IMR-90 (cell line): ENCODE measurements around the gene LDAF1. TPM values are rescaled to one million over a fixed set of nuclear protein-coding genes. Genes with fewer than 3 reads are reported as not detected.

Experiments used
- ATAC-seq: fragments of 200-7000 bp; cut with Tn5 transposase; 2 replicates; pipeline ENCODE4 v1.9.1; 2020; ENCODE audit warnings: low read depth, mild to moderate bottlenecking, moderate library complexity
- BruUV-seq: library from RNA; stranded (reverse); fragments of 400-500 nt; replicated peaks from 2 replicates; lab custom pipeline; 2021; lab: Mats Ljungman, UMichigan
- CTCF ChIA-PET: fragments of 300-600 bp; formaldehyde crosslinking; extraction: SDS; loops from one replicate; lab custom pipeline; 2021; ENCODE audit warnings: antibody characterized with exemption; lab: Yijun Ruan, JAX
- POLR2A ChIA-PET: fragments of 300-600 bp; sonication (Branson Sonifier 250); formaldehyde crosslinking; loops from one replicate; lab custom pipeline; 2022; ENCODE audit warnings: antibody characterized with exemption; ENCODE audit not compliant: unreplicated experiment; lab: Charles Lee
- DNase-seq: peaks from one replicate; pipeline ENCODE4 v3.0.0; 2013
- H2AFZ ChIP-seq: replicated peaks from 2 replicates; pipeline ENCODE3; 2013; ENCODE audit warnings: low read length, mild to moderate bottlenecking; ENCODE audit not compliant: poor library complexity
- H2AK5ac ChIP-seq: 2 replicates; pipeline ENCODE4 v1.6.1; 2013; ENCODE audit warnings: low read depth, low read length, inconsistent platforms
- H2AK9ac ChIP-seq: replicated peaks from 2 replicates; pipeline ENCODE3; 2013; ENCODE audit warnings: mild to moderate bottlenecking, low read depth, low read length, moderate library complexity; ENCODE audit not compliant: poor library complexity
- H2BK120ac ChIP-seq: 2 replicates; pipeline ENCODE4 v1.6.1; 2013; ENCODE audit warnings: low read depth, low read length, inconsistent platforms
- H2BK15ac ChIP-seq: 3 replicates; pipeline ENCODE4 v1.6.1; 2013; ENCODE audit warnings: low read depth, low read length, inconsistent platforms
- H2BK20ac ChIP-seq: 2 replicates; pipeline ENCODE4 v1.6.1; 2013; ENCODE audit warnings: low read depth, mild to moderate bottlenecking, inconsistent platforms, low read length, moderate library complexity
- H2BK5ac ChIP-seq: 2 replicates; pipeline ENCODE4 v1.6.1; 2013; ENCODE audit warnings: mild to moderate bottlenecking, low read depth, low read length, inconsistent platforms; ENCODE audit not compliant: poor library complexity, severe bottlenecking
- H3K14ac ChIP-seq: replicated peaks from 2 replicates; pipeline ENCODE4 v1.6.1; 2013; ENCODE audit warnings: low read depth, low read length, inconsistent platforms
- H3K18ac ChIP-seq: 2 replicates; pipeline ENCODE4 v1.6.1; 2013; ENCODE audit warnings: low read depth, low read length, control low read depth
- H3K23ac ChIP-seq: 2 replicates; pipeline ENCODE4 v1.6.1; 2013; ENCODE audit warnings: low read depth, low read length, inconsistent platforms
- H3K27ac ChIP-seq: 2 replicates; pipeline ENCODE4 v1.5.1; 2013; ENCODE audit warnings: mild to moderate bottlenecking, control low read depth, low read length; ENCODE audit not compliant: insufficient read depth
- H3K27me3 ChIP-seq: 2 replicates; pipeline ENCODE4 v1.6.1; 2013; ENCODE audit warnings: low read length; ENCODE audit not compliant: control insufficient read depth, insufficient read depth
- H3K36me3 ChIP-seq: 2 replicates; pipeline ENCODE4 v1.6.1; 2013; ENCODE audit warnings: low read length, mixed read lengths; ENCODE audit not compliant: control insufficient read depth, insufficient read depth
- H3K4ac ChIP-seq: 2 replicates; pipeline ENCODE4 v1.6.1; 2013; ENCODE audit warnings: low read depth, low read length, inconsistent platforms
- H3K4me1 ChIP-seq: 2 replicates; pipeline ENCODE4 v1.6.1; 2013; ENCODE audit warnings: low read length, mixed read lengths; ENCODE audit not compliant: control insufficient read depth, insufficient read depth
- H3K4me2 ChIP-seq: 2 replicates; pipeline ENCODE4 v1.6.1; 2013; ENCODE audit warnings: low read depth, mild to moderate bottlenecking, control low read depth, low read length, moderate library complexity
- H3K4me3 ChIP-seq: 2 replicates; pipeline ENCODE4 v1.5.1; 2013; ENCODE audit warnings: low read depth, mild to moderate bottlenecking, control low read depth, low read length, moderate library complexity; ENCODE audit not compliant: insufficient read depth
- H3K56ac ChIP-seq: 2 replicates; pipeline ENCODE4 v1.6.1; 2013; ENCODE audit warnings: low read length, inconsistent platforms; ENCODE audit not compliant: insufficient read depth; ENCODE audit errors: extremely low read depth
- H3K79me1 ChIP-seq, 2 experiments: 2 replicates each; pipeline ENCODE4 v1.6.1; 2013; ENCODE audit warnings: low read length in 2 of 2, inconsistent platforms in 1 of 2, low read depth in 1 of 2
- H3K9ac ChIP-seq: 2 replicates; pipeline ENCODE4 v1.6.1; 2013; ENCODE audit warnings: low read depth, low read length, control low read depth
- H3K9me1 ChIP-seq: 2 replicates; pipeline ENCODE4 v1.6.1; 2013; ENCODE audit warnings: low read length, inconsistent platforms; ENCODE audit not compliant: insufficient read depth
- H3K9me3 ChIP-seq: 2 replicates; pipeline ENCODE4 v1.6.1; 2013; ENCODE audit warnings: low read length; ENCODE audit not compliant: control insufficient read depth, insufficient read depth
- H4K20me1 ChIP-seq: 2 replicates; pipeline ENCODE4 v1.6.1; 2013; ENCODE audit warnings: low read length, inconsistent platforms; ENCODE audit not compliant: insufficient read depth
- H4K5ac ChIP-seq: 2 replicates; pipeline ENCODE4 v1.6.1; 2013; ENCODE audit warnings: mild to moderate bottlenecking, low read depth, low read length, control low read depth
- H4K8ac ChIP-seq, 2 experiments: 2 replicates each; pipeline ENCODE4 v1.6.1; 2013; ENCODE audit warnings: low read depth in 2 of 2, low read length in 2 of 2, control low read depth in 1 of 2, inconsistent platforms in 1 of 2
- H4K91ac ChIP-seq: 2 replicates; pipeline ENCODE4 v1.6.1; 2013; ENCODE audit warnings: low read depth, low read length, inconsistent platforms; ENCODE audit not compliant: insufficient read depth
- BHLHE40 ChIP-seq: fragments of 150-350 bp; IDR thresholded peaks from 2 replicates; pipeline ENCODE4 v1.6.1; 2016; ENCODE audit warnings: mild to moderate bottlenecking, low read depth, low read length
- CEBPB ChIP-seq: IDR thresholded peaks from 2 replicates; pipeline ENCODE4 v1.6.1; 2012; ENCODE audit warnings: low read depth, low read length, improper control_type of control experiment
- CHD1 ChIP-seq: IDR thresholded peaks from 2 replicates; pipeline ENCODE4 v1.6.1; 2012; ENCODE audit warnings: low read depth, low read length, improper control_type of control experiment
- ELK1 ChIP-seq: fragments of 150-350 bp; IDR thresholded peaks from 2 replicates; pipeline ENCODE4 v1.6.1; 2016; ENCODE audit warnings: low read depth, mild to moderate bottlenecking, low read length, moderate library complexity, borderline replicate concordance
- FOS ChIP-seq: fragments of 150-350 bp; IDR thresholded peaks from 2 replicates; pipeline ENCODE4 v1.6.1; 2016; ENCODE audit warnings: low read depth, low read length
- MAFK ChIP-seq: IDR thresholded peaks from 2 replicates; pipeline ENCODE4 v1.6.1; 2012; ENCODE audit warnings: low read depth, low read length, improper control_type of control experiment
- MAZ ChIP-seq: IDR thresholded peaks from 2 replicates; pipeline ENCODE4 v1.6.1; 2012; ENCODE audit warnings: low read depth, mild to moderate bottlenecking, low read length, improper control_type of control experiment, moderate library complexity, borderline replicate concordance
- MXI1 ChIP-seq: IDR thresholded peaks from 2 replicates; pipeline ENCODE4 v1.6.1; 2012; ENCODE audit warnings: low read depth, mild to moderate bottlenecking, low read length, moderate library complexity, borderline replicate concordance
- NFE2L2 ChIP-seq: fragments of 150-350 bp; IDR thresholded peaks from 2 replicates; pipeline ENCODE4 v1.6.1; 2016; ENCODE audit warnings: low read depth, mild to moderate bottlenecking, low read length
- POLR2A ChIP-seq: IDR thresholded peaks from 2 replicates; pipeline ENCODE4 v1.6.1; 2012; ENCODE audit warnings: mild to moderate bottlenecking, low read depth, low read length
- RAD21 ChIP-seq: IDR thresholded peaks from 2 replicates; pipeline ENCODE4 v1.6.1; 2012; ENCODE audit warnings: low read length, improper control_type of control experiment
- RCOR1 ChIP-seq: IDR thresholded peaks from 2 replicates; pipeline ENCODE4 v1.6.1; 2012; ENCODE audit warnings: mild to moderate bottlenecking, low read length, improper control_type of control experiment; ENCODE audit not compliant: insufficient replicate concordance
- SMC3 ChIP-seq: fragments of 150-350 bp; IDR thresholded peaks from 2 replicates; pipeline ENCODE4 v1.6.1; 2016; ENCODE audit warnings: low read depth, mild to moderate bottlenecking, antibody characterized with exemption, low read length, moderate library complexity
- WGBS, 2 experiments: methylation state at CpG; one replicate each; pipeline versions ENCODE4 v1.1.5 to v1.1.7; 2013; ENCODE audit warnings: missing lambda C conversion rate in 2 of 2; ENCODE audit not compliant: insufficient read length in 1 of 2; ENCODE audit errors: extremely low coverage in 2 of 2; 5-methylcytosine and 5-hydroxymethylcytosine counted together
- dilution Hi-C: fragments of 300-500 bp; cut with HindIII; formaldehyde crosslinking; loops from one replicate; pipeline ENCODE4 v1.14.3; 2018; ENCODE audit warnings: low sequenced_read_pairs; ENCODE audit not compliant: unreplicated experiment
- in situ Hi-C: fragments of 300-500 bp; cut with MboI; formaldehyde crosslinking; loops from 3 replicates; pipeline ENCODE4 v1.14.3; 2019; ENCODE audit warnings: low sequenced_read_pairs, inconsistent platforms, mixed read lengths
- intact Hi-C: fragments of 100-400 bp; cut with micrococcal nuclease; formaldehyde crosslinking; loops from 2 replicates; pipeline ENCODE4 v1.10.0; 2022
- polyA plus RNA-seq, 3 experiments: library from polyadenylated mRNA; depleted of rRNA; stranded (reverse); fragments of >200 nt; gene quantifications; 2 replicates each; pipeline ENCODE4 v1.2.3, GENCODE V29; 2012; ENCODE audit warnings: low replicate concordance in 1 of 3
- total RNA-seq: library from RNA; depleted of rRNA; stranded (reverse); fragments of >200 nt; gene quantifications from 2 replicates; pipeline ENCODE4 v1.2.3, GENCODE V29; 2012
- TF ChIP-seq, protein P1 (sequence below): fragments of 150-350 bp; IDR thresholded peaks from 2 replicates; pipeline ENCODE4 v1.6.1; 2017; ENCODE audit warnings: mild to moderate bottlenecking, antibody characterized with exemption, low read length, low read depth
- TF ChIP-seq, protein P2 (sequence below): conservative IDR thresholded peaks from 2 replicates; pipeline ENCODE4 v1.5.1; 2012; ENCODE audit warnings: mild to moderate bottlenecking, low read depth, low read length, improper control_type of control experiment

LDAF1 gene
- total and polyA plus RNA-seq, 2 of the 4 experiments (the other 2 are of a cell fraction), result 21.0 to 62.2 TPM

- Histone ChIP-seq H2BK15ac (no peak overlapping the region), H4K5ac (no peak overlapping the region), H3K27ac (no peak overlapping the region), H3K14ac (no peak overlapping the region), H3K18ac (no peak overlapping the region), H2BK120ac (no peak overlapping the region), H2BK5ac (no peak overlapping the region), H3K27me3 (peaks cover 18% of the 10 kb centered on the region), H3K9me3 (no peaks in the 10 kb centered on the region), H3K9ac (no peak overlapping the region), H2BK20ac (no peak overlapping the region), H4K91ac (no peak overlapping the region), H3K4me3 (no peak overlapping the region), H4K8ac (no peak overlapping the region), H3K79me1 (no peaks in the 10 kb centered on the region), H3K36me3 (no peaks in the 10 kb centered on the region), H3K4me1 (no peaks in the 10 kb centered on the region), H3K56ac (no peak overlapping the region), H3K23ac (no peak overlapping the region), H2AK9ac (no peak overlapping the region), H2AFZ (no peak overlapping the region), H3K4ac (no peak overlapping the region), H3K4me2 (no peak overlapping the region), H4K20me1 (no peaks in the 10 kb centered on the region), H3K9me1 (no peaks in the 10 kb centered on the region), H2AK5ac (no peak overlapping the region)
- ATAC-seq (no peak), DNase-seq (no peak)
- ChIA-PET POLR2A (no interaction called here), CTCF (no interaction called here)
- 79% methylated on average over 2 of the region's 6 CpGs; no CpG with 5 or more reads in 1 of the 2 experiments for WGBS, 2 experiments
- no TSS peak for BruUV-seq
- intact Hi-C loops (no loop called here), in situ Hi-C loops (no loop called here), dilution Hi-C loops (no loop called here)
- TF ChIP-seq ELK1, result no peak
- TF ChIP-seq CHD1, result no peak
- no peak for TF ChIP-seq RCOR1
- TF ChIP-seq FOS, result no peak
- no peak for TF ChIP-seq CEBPB
- TF ChIP-seq BHLHE40, result no peak
- TF ChIP-seq, protein P1, sequence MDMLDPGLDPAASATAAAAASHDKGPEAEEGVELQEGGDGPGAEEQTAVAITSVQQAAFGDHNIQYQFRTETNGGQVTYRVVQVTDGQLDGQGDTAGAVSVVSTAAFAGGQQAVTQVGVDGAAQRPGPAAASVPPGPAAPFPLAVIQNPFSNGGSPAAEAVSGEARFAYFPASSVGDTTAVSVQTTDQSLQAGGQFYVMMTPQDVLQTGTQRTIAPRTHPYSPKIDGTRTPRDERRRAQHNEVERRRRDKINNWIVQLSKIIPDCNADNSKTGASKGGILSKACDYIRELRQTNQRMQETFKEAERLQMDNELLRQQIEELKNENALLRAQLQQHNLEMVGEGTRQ, result no peak
- TF ChIP-seq MAFK, result no peak
- TF ChIP-seq, protein P2, sequence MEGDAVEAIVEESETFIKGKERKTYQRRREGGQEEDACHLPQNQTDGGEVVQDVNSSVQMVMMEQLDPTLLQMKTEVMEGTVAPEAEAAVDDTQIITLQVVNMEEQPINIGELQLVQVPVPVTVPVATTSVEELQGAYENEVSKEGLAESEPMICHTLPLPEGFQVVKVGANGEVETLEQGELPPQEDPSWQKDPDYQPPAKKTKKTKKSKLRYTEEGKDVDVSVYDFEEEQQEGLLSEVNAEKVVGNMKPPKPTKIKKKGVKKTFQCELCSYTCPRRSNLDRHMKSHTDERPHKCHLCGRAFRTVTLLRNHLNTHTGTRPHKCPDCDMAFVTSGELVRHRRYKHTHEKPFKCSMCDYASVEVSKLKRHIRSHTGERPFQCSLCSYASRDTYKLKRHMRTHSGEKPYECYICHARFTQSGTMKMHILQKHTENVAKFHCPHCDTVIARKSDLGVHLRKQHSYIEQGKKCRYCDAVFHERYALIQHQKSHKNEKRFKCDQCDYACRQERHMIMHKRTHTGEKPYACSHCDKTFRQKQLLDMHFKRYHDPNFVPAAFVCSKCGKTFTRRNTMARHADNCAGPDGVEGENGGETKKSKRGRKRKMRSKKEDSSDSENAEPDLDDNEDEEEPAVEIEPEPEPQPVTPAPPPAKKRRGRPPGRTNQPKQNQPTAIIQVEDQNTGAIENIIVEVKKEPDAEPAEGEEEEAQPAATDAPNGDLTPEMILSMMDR, result no peak
- no peak for TF ChIP-seq POLR2A
- no peak for TF ChIP-seq MAZ
- no peak for TF ChIP-seq MXI1
- TF ChIP-seq NFE2L2, result no peak
- TF ChIP-seq SMC3, result no peak
- TF ChIP-seq RAD21, result no peak
These were observed 29.5 kb upstream of the LDAF1 start for GRCh38 chr16:21128991-21129390.
